ENCODE results near the gene PTH2.

GRCh38 chr19:49407482-49408015, 15.7 kb downstream of the PTH2 start:
- TF ChIP-seq EZH2 (IDR thresholded peaks at IDR 0.05; ENCODE audit: low read length, missing control alignments), result no peak
- TF ChIP-seq, protein P1, sequence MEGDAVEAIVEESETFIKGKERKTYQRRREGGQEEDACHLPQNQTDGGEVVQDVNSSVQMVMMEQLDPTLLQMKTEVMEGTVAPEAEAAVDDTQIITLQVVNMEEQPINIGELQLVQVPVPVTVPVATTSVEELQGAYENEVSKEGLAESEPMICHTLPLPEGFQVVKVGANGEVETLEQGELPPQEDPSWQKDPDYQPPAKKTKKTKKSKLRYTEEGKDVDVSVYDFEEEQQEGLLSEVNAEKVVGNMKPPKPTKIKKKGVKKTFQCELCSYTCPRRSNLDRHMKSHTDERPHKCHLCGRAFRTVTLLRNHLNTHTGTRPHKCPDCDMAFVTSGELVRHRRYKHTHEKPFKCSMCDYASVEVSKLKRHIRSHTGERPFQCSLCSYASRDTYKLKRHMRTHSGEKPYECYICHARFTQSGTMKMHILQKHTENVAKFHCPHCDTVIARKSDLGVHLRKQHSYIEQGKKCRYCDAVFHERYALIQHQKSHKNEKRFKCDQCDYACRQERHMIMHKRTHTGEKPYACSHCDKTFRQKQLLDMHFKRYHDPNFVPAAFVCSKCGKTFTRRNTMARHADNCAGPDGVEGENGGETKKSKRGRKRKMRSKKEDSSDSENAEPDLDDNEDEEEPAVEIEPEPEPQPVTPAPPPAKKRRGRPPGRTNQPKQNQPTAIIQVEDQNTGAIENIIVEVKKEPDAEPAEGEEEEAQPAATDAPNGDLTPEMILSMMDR (conservative IDR thresholded peaks at IDR 0.05 in 1 of 2, IDR thresholded peaks at IDR 0.05 in 1 of 2; ENCODE audit: low read depth in 1 of 2, low read length in 2 of 2), result no peak
